ENCODE results near the gene PAQR7. TPM values are rescaled to one million over a fixed set of nuclear protein-coding genes. Genes with fewer than 3 reads are reported as not detected.
A peak's percentile ranks its signal among the peaks of the same experiment; 100 is the strongest.

PAQR7 gene
- total and polyA plus RNA-seq, 2 experiments from 2014 or later: 4.0 to 5.2 TPM

- TF ChIP-seq REST (IDR thresholded peaks at IDR 0.05; ENCODE audit: unreplicated experiment) (no peak), NANOG (IDR thresholded peaks at IDR 0.05; ENCODE audit: borderline replicate concordance) (no peak)
Measured at GRCh38 chr1:25862785-25863485, 12.6 kb downstream of the PAQR7 start (continued).

GRCh38 chr1:25861316-25862286, 13.9 kb downstream of the PAQR7 start:
- ATAC-seq: no peak
- no peak overlapping the region for H3K4me3 Mint-ChIP-seq
- Histone ChIP-seq H3K27ac (ENCODE audit: low read depth) (no peak overlapping the region), H3F3A (replicated peaks; ENCODE audit: low read depth) (0 out of 2 replicates have a peak, but pooled peaks cover 3% of the 10 kb centered on the region), H3K4me3 (no peak overlapping the region), H4K20me1 (replicated peaks; ENCODE audit: insufficient read depth) (no peaks in the 10 kb centered on the region), H3K79me2 (replicated peaks; ENCODE audit: insufficient read depth) (peaks cover 25% of the 10 kb centered on the region), H3K9me2 (ENCODE audit: insufficient read depth) (no peaks in the 10 kb centered on the region), H3K4me2 (no peak overlapping the region), H2AFZ (no peak overlapping the region), H3K4me1 (ENCODE audit: insufficient read depth) (peaks cover 11% of the 10 kb centered on the region), H3K36me3 (ENCODE audit: insufficient read depth) (no peaks in the 10 kb centered on the region), H3K27me3 (ENCODE audit: insufficient read depth) (no peaks in the 10 kb centered on the region)
- peaks cover 14% of the 10 kb centered on the region for H3K4me1 Mint-ChIP-seq
- peak overlapping the region; percentile 18; the same call in 1 of the 2 replicates for H3K27ac Mint-ChIP-seq
- DNase-seq (ENCODE audit: low spot score): no peak
- H3K9me3 Mint-ChIP-seq: peaks cover 3% of the 10 kb centered on the region; the same call in 2 of the 3 replicates
- peaks cover 2% of the 10 kb centered on the region; the same call in 1 of the 3 replicates for H3K36me3 Mint-ChIP-seq (ENCODE audit: low read depth)
- no peak for TF ChIP-seq ZNF331 (CRISPR knock-in tag; IDR thresholded peaks at IDR 0.05; ENCODE audit: low read depth)
- no peak for TF ChIP-seq EZH2 (IDR thresholded peaks at IDR 0.05; ENCODE audit: low read depth, unreplicated experiment)
- no peak for TF ChIP-seq CREB1 (CRISPR knock-in tag; IDR thresholded peaks at IDR 0.05; ENCODE audit: low read depth)
- TF ChIP-seq REST (IDR thresholded peaks at IDR 0.05; ENCODE audit: unreplicated experiment): no peak
- peaks cover 10% of the 10 kb centered on the region for H3K27me3 Mint-ChIP-seq (ENCODE audit: insufficient read depth, low read depth, poor library complexity)

Measured in GM23338 (cell line).